Erythroblast (primary cell): ENCODE measurements around the gene SMC1B.

Experiments used
- DNase-seq, 2 experiments: peaks; one replicate each; lab custom pipeline; 2025; lab: John Stamatoyannopoulos, UW
- GATA1 ChIP-seq: IDR thresholded peaks from 2 replicates; pipeline ENCODE4 v1.6.1; 2011; ENCODE audit warnings: low read depth, mild to moderate bottlenecking, control low read depth, low read length, moderate library complexity
- POLR2A ChIP-seq: IDR thresholded peaks from 2 replicates; pipeline ENCODE4 v1.6.1; 2011; ENCODE audit warnings: mild to moderate bottlenecking, low read length

The SMC1B gene

GRCh38 chr22:45413368-45414211, at the start of gene SMC1B, which contains the start of gene RIBC2:
SMC1B (minus strand) TSS chr22:45413599; CDS start chr22:45413567, 32 bp downstream.
RIBC2 (plus strand) TSS chr22:45413693; CDS start chr22:45413887, 194 bp downstream.
- peak; percentile 86 to 88 for DNase-seq
- TF ChIP-seq POLR2A (peak; percentile 74), GATA1 (no peak)

- no peak for DNase-seq
Observed at GRCh38 chr22:45462034-45462655, 48.7 kb upstream of the SMC1B start.

GRCh38 chr22:45460288-45461109, 47.1 kb upstream of the SMC1B start:
- TF ChIP-seq GATA1, result no peak
- TF ChIP-seq POLR2A, result no peak
- no peak for DNase-seq

More at GRCh38 chr22:45462034-45462655, 48.7 kb upstream of the SMC1B start:
- TF ChIP-seq POLR2A (no peak), GATA1 (no peak)

- DNase-seq, result no peak
- no peak for TF ChIP-seq GATA1
- TF ChIP-seq POLR2A, result no peak
Observed at GRCh38 chr22:45459235-45459634, 45.8 kb upstream of the SMC1B start.

- TF ChIP-seq POLR2A (no peak), GATA1 (no peak)
- no peak for DNase-seq
Observed at GRCh38 chr22:45458532-45458931, 45.1 kb upstream of the SMC1B start.

- TF ChIP-seq POLR2A, result no peak
- TF ChIP-seq GATA1, result no peak
- no peak for DNase-seq
Observed at GRCh38 chr22:45456811-45457210, 43.4 kb upstream of the SMC1B start.

GRCh38 chr22:45455621-45456020, 42.2 kb upstream of the SMC1B start:
- DNase-seq, result no peak
- TF ChIP-seq GATA1 (no peak), POLR2A (no peak)

GRCh38 chr22:45455212-45455611, 41.8 kb upstream of the SMC1B start:
- DNase-seq, result no peak
- no peak for TF ChIP-seq GATA1
- no peak for TF ChIP-seq POLR2A

- DNase-seq, result no peak
- no peak for TF ChIP-seq POLR2A
- no peak for TF ChIP-seq GATA1
Observed at GRCh38 chr22:45454275-45454674, 40.9 kb upstream of the SMC1B start.

- no peak for TF ChIP-seq GATA1
- TF ChIP-seq POLR2A, result no peak
- DNase-seq, result no peak
Observed at GRCh38 chr22:45453764-45454163, 40.4 kb upstream of the SMC1B start.

- no peak for DNase-seq
- TF ChIP-seq GATA1 (no peak), POLR2A (no peak)
Observed at GRCh38 chr22:45452565-45453379, 39.4 kb upstream of the SMC1B start.

- DNase-seq, result no peak
- TF ChIP-seq GATA1, result no peak
- TF ChIP-seq POLR2A, result no peak
Observed at GRCh38 chr22:45451972-45452371, 38.6 kb upstream of the SMC1B start.

- no peak for DNase-seq
- TF ChIP-seq GATA1, result no peak
- TF ChIP-seq POLR2A, result no peak
Observed at GRCh38 chr22:45450921-45451651, 37.7 kb upstream of the SMC1B start.
